Endothelial cell of umbilical vein (primary cell): ENCODE results near the gene COL4A1. TPM values are rescaled to one million over a fixed set of nuclear protein-coding genes. Genes with fewer than 3 reads are reported as not detected.

Experiments used
- BruUV-seq: library from RNA; stranded (reverse); fragments of 400-500 nt; replicated peaks from 2 replicates; lab custom pipeline; 2021; lab: Mats Ljungman, UMichigan
- CTCF ChIA-PET: fragments of 300-600, 350-600 bp; sonication (Branson Sonifier 250); formaldehyde crosslinking; loops from one replicate; lab custom pipeline; 2021; ENCODE audit warnings: antibody characterized with exemption, inconsistent platforms; lab: Charles Lee
- POLR2A ChIA-PET: fragments of 300-600, 350-600 bp; sonication (Branson Sonifier 250); formaldehyde crosslinking; loops from one replicate; lab custom pipeline; 2021; ENCODE audit warnings: antibody characterized with exemption, inconsistent platforms; lab: Charles Lee
- DNase-seq: peaks from one replicate; pipeline ENCODE4 v3.0.0-alpha.2; 2011; ENCODE audit warnings: low read depth, low spot score
- FAIRE-seq: peaks from 2 replicates; lab custom pipeline; 2011; peaks lifted over from hg19 to GRCh38; lab: Jason Lieb, UNC
- H2AFZ ChIP-seq: 2 replicates; pipeline ENCODE4 v1.6.0; 2012; ENCODE audit warnings: low read depth, low read length, control low read depth, inconsistent platforms
- H3K27ac ChIP-seq: 2 replicates; pipeline ENCODE4 v1.5.1; 2011; ENCODE audit warnings: low read depth, mild to moderate bottlenecking, control low read depth, low read length, moderate library complexity; ENCODE audit not compliant: insufficient read depth
- H3K27me3 ChIP-seq, 2 experiments: 2 replicates each; pipeline versions ENCODE4 v1.6.0 to v1.6.1; 2011; ENCODE audit warnings: low read length in 2 of 2, mixed read lengths in 1 of 2; ENCODE audit not compliant: control insufficient read depth in 2 of 2, insufficient read depth in 2 of 2
- H3K36me3 ChIP-seq, 2 experiments: 2 replicates in 1 of 2; 3 replicates in 1 of 2; pipeline ENCODE4 v1.5.1; 2011; ENCODE audit warnings: low read length in 2 of 2, mild to moderate bottlenecking in 1 of 2, moderate library complexity in 1 of 2; ENCODE audit not compliant: control insufficient read depth in 2 of 2, insufficient read depth in 2 of 2; ENCODE audit errors: extremely low read depth in 1 of 2
- H3K4me1 ChIP-seq: 3 replicates; pipeline ENCODE4 v1.5.1; 2011; ENCODE audit warnings: mild to moderate bottlenecking, low read length; ENCODE audit not compliant: control insufficient read depth, insufficient read depth; ENCODE audit errors: extremely low read depth
- H3K4me2 ChIP-seq: 2 replicates; pipeline ENCODE4 v1.6.1; 2011; ENCODE audit warnings: low read length, control low read depth, mixed read lengths; ENCODE audit not compliant: insufficient read depth
- H3K4me3 ChIP-seq, 3 experiments: fragments of 200-600 bp in 1 of 3; sonication (generic), shearing (Covaris generic) in 1 of 3; replicated peaks in 1 of 3; 2 replicates each; pipeline ENCODE4 v1.5.1; 2011 to 2016; ENCODE audit warnings: control low read depth in 3 of 3, low read length in 3 of 3, mild to moderate bottlenecking in 2 of 3, inconsistent platforms in 1 of 3, low read depth in 1 of 3, moderate library complexity in 1 of 3; ENCODE audit not compliant: insufficient read depth in 1 of 3
- H3K79me2 ChIP-seq: 2 replicates; pipeline ENCODE4 v1.6.0; 2012; ENCODE audit warnings: low read length, inconsistent platforms; ENCODE audit not compliant: control insufficient read depth, insufficient read depth
- H3K9ac ChIP-seq: replicated peaks from 2 replicates; pipeline ENCODE3; 2011; ENCODE audit warnings: low read length, control low read depth; ENCODE audit not compliant: insufficient read depth; ENCODE audit errors: extremely low read depth
- H3K9me1 ChIP-seq: replicated peaks from 3 replicates; pipeline ENCODE4 v1.6.0; 2011; ENCODE audit warnings: mild to moderate bottlenecking, low read length; ENCODE audit not compliant: control insufficient read depth, insufficient read depth; ENCODE audit errors: extremely low read depth
- H3K9me3 ChIP-seq: replicated peaks from 2 replicates; pipeline ENCODE4 v1.5.1; 2012; ENCODE audit warnings: low read length, inconsistent platforms; ENCODE audit not compliant: control insufficient read depth, insufficient read depth
- H4K20me1 ChIP-seq: replicated peaks from 2 replicates; pipeline ENCODE3; 2011; ENCODE audit warnings: mild to moderate bottlenecking, low read length; ENCODE audit not compliant: control insufficient read depth, insufficient read depth; ENCODE audit errors: extremely low read depth
- EZH2 ChIP-seq: IDR thresholded peaks from 2 replicates; pipeline ENCODE4 v1.6.1; 2012; ENCODE audit warnings: borderline replicate concordance, low read depth, mild to moderate bottlenecking, moderate library complexity, low read length, inconsistent platforms; ENCODE audit not compliant: severe bottlenecking
- FOS ChIP-seq: IDR thresholded peaks from 2 replicates; pipeline ENCODE4 v1.6.1; 2011; ENCODE audit warnings: mild to moderate bottlenecking, low read length, moderate library complexity, borderline replicate concordance; ENCODE audit not compliant: insufficient read depth
- GATA2 ChIP-seq: IDR thresholded peaks from 2 replicates; pipeline ENCODE4 v1.7.0; 2011; ENCODE audit warnings: low read depth, mild to moderate bottlenecking, moderate library complexity, mixed read lengths, low read length; ENCODE audit not compliant: insufficient read length, insufficient read depth
- JUN ChIP-seq: IDR thresholded peaks from 2 replicates; pipeline ENCODE4 v1.6.1; 2011; ENCODE audit warnings: borderline replicate concordance, low read depth; ENCODE audit not compliant: insufficient read length, insufficient read depth
- MYC ChIP-seq: IDR thresholded peaks from one replicate; pipeline ENCODE4 v1.6.1; 2011; ENCODE audit warnings: mild to moderate bottlenecking, low read depth, low read length
- POLR2A ChIP-seq: IDR thresholded peaks from 2 replicates; pipeline ENCODE4 v1.6.1; 2012; ENCODE audit warnings: low read depth, mild to moderate bottlenecking, control low read depth, low read length
- POLR2AphosphoS5 ChIP-seq: IDR thresholded peaks from 2 replicates; pipeline ENCODE4 v1.6.1; 2012; ENCODE audit warnings: low read depth, mild to moderate bottlenecking, control low read depth, low read length, moderate library complexity; ENCODE audit not compliant: insufficient read depth
- dilution Hi-C: fragments of 300-500 bp; cut with MboI; formaldehyde crosslinking; loops from one replicate; pipeline ENCODE4 v1.15.0; 2019; ENCODE audit warnings: low sequenced_read_pairs; ENCODE audit not compliant: extremely low pct_ligation_motif_present
- intact Hi-C: fragments of 100-400 bp; cut with micrococcal nuclease; formaldehyde crosslinking; loops from one replicate; pipeline ENCODE4 v1.10.0; 2022
- polyA plus RNA-seq, 4 experiments: library from polyadenylated mRNA; depleted of rRNA in 3 of 4; stranded (reverse) in 3 of 4; unstranded in 1 of 4; fragments of >200 nt; gene quantifications; 2 replicates each; pipeline versions ENCODE4 v1.2.1 to v1.2.3, GENCODE V29; 2011 to 2012; ENCODE audit warnings: missing spikeins in 1 of 4
- total RNA-seq: library from RNA; stranded (reverse); gene quantifications from 2 replicates; pipeline ENCODE4 v1.2.3, GENCODE V29; 2021
- TF ChIP-seq, protein P1 (sequence below), 2 donors: IDR thresholded peaks; 1 replicate in 1 of 2; 2 replicates in 1 of 2; pipeline ENCODE4 v1.5.1; 2011; ENCODE audit warnings: low read length in 2 of 2, mild to moderate bottlenecking in 2 of 2, moderate library complexity in 2 of 2, control low read depth in 1 of 2, inconsistent platforms in 1 of 2, low read depth in 1 of 2; ENCODE audit not compliant: insufficient read depth in 1 of 2; ENCODE audit errors: extremely low read depth in 1 of 2
- TF ChIP-seq, protein P2 (sequence below): IDR thresholded peaks from 2 replicates; pipeline ENCODE4 v1.6.1; 2011; ENCODE audit not compliant: insufficient read depth, insufficient read length

COL4A1 gene
- total and polyA plus RNA-seq, 2 donors (not counting 3 experiments of a cell fraction or from before 2014, with no cell fraction given): 384 to 1,119 TPM

DNA sequence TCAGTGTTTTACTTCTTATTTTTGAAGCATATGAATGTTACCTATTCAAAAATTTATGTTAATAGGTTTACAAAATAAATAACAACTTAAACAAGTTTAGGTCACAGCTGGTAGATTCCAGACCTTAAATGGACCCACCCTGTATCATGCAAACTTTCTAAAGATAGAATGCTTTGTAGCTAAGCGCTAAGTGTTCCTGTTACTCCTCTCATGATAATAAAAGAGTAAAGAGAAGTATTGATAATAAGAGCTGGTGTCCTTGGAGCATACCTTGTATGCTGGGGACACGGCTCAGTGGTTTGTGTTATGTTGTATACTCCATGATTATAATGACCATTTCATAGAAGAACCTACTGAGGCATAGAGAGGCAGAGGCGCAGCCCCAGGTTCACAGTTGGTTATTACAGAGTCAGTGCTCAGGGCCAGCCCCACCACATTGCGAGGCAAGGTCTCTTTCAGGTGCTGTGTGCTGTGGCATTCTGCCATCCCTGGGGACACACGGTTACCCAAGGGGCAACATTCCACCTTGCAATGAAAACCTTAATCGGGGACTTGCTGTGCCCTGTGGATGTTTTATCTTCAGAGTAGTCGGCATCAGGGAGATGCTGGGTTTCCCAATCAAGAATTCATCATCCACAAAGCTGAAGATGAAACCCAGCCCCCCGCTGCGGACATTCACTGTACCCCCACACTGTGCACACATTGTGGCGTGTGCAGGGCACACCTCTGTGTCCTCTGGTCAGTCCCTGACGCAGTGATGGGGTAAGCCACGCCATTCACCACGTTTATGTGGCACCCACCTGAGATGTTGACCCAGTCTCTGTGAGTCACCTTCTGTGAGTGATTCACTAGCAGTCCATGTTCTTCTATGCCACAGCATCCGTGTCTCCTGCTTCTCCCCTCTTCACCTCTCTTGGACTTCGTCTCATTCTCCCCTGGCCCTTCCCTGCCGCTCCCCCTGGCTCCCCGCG lies 186.7 kb downstream of the COL4A1 start:
- FAIRE-seq (peak; percentile 8), DNase-seq (no peak)
- Histone ChIP-seq H4K20me1 (no peaks in the 10 kb centered on the region), H2AFZ (peak overlapping the region; percentile 11), H3K9me3 (no peaks in the 10 kb centered on the region), H3K4me2 (no peak overlapping the region), H3K79me2 (no peaks in the 10 kb centered on the region), H3K4me1 (peaks cover 12% of the 10 kb centered on the region), H3K36me3 (no peaks in the 10 kb centered on the region), H3K4me3 (no peak overlapping the region), H3K27me3 (peaks cover 5 to 7% of the 10 kb centered on the region in 2 experiments), H3K27ac (no peak overlapping the region), H3K9ac (no peak overlapping the region), H3K9me1 (no peaks in the 10 kb centered on the region)
- TF ChIP-seq EZH2 (no peak), JUN (no peak), GATA2 (no peak), POLR2AphosphoS5 (no peak), POLR2A (no peak), MYC (no peak), FOS (no peak)
- TF ChIP-seq, protein P1, sequence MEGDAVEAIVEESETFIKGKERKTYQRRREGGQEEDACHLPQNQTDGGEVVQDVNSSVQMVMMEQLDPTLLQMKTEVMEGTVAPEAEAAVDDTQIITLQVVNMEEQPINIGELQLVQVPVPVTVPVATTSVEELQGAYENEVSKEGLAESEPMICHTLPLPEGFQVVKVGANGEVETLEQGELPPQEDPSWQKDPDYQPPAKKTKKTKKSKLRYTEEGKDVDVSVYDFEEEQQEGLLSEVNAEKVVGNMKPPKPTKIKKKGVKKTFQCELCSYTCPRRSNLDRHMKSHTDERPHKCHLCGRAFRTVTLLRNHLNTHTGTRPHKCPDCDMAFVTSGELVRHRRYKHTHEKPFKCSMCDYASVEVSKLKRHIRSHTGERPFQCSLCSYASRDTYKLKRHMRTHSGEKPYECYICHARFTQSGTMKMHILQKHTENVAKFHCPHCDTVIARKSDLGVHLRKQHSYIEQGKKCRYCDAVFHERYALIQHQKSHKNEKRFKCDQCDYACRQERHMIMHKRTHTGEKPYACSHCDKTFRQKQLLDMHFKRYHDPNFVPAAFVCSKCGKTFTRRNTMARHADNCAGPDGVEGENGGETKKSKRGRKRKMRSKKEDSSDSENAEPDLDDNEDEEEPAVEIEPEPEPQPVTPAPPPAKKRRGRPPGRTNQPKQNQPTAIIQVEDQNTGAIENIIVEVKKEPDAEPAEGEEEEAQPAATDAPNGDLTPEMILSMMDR (IDR thresholded peaks at IDR 0.05; ENCODE audit: extremely low read depth in 1 of 2, insufficient read depth in 1 of 2, low read depth in 1 of 2, low read length in 2 of 2): no peak
- TF ChIP-seq, protein P2, sequence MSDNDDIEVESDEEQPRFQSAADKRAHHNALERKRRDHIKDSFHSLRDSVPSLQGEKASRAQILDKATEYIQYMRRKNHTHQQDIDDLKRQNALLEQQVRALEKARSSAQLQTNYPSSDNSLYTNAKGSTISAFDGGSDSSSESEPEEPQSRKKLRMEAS: no peak
- intact Hi-C loops (no loop called here), dilution Hi-C loops (no loop called here)
- ChIA-PET CTCF (no interaction called here), POLR2A (no interaction called here)
- BruUV-seq: no TSS peak
